ENCODE measurements around the gene AJAP1. TPM values are rescaled to one million over a fixed set of nuclear protein-coding genes. Genes with fewer than 3 reads are reported as not detected.

The AJAP1 gene
- total RNA-seq, 1 experiment from 2014 or later, result 0.68 TPM

GRCh38 chr1:4786055-4786454 is 131.6 kb downstream of the AJAP1 start:
- in situ Hi-C loops (cut with HindIII; ENCODE audit: low sequenced_read_pairs), result no loop called here
- no peak for DNase-seq (ENCODE audit: low spot score)

- in situ Hi-C loops (cut with HindIII; ENCODE audit: low sequenced_read_pairs), result no loop called here
- no peak for DNase-seq (ENCODE audit: low spot score)
These were observed 133.1 kb downstream of the AJAP1 start for GRCh38 chr1:4787551-4787950.

GRCh38 chr1:4792565-4792964 is 138.2 kb downstream of the AJAP1 start:
- DNase-seq (ENCODE audit: low spot score), result no peak
- in situ Hi-C loops (cut with HindIII; ENCODE audit: low sequenced_read_pairs), result no loop called here

- no peak for DNase-seq (ENCODE audit: low spot score)
- in situ Hi-C loops (cut with HindIII; ENCODE audit: low sequenced_read_pairs), result no loop called here
These were observed 139.8 kb downstream of the AJAP1 start for GRCh38 chr1:4794020-4794780.

- in situ Hi-C loops (cut with HindIII; ENCODE audit: low sequenced_read_pairs), result no loop called here
These were observed 142.0 kb downstream of the AJAP1 start for GRCh38 chr1:4796161-4797015.

GRCh38 chr1:4797016-4797410 is 142.6 kb downstream of the AJAP1 start:
- no peak for DNase-seq (ENCODE audit: low spot score)
- in situ Hi-C loops (cut with HindIII; ENCODE audit: low sequenced_read_pairs), result no loop called here

More at GRCh38 chr1:4796161-4797015, 142.0 kb downstream of the AJAP1 start:
- no peak for DNase-seq (ENCODE audit: low spot score)

GRCh38 chr1:4797429-4797828 is 143.0 kb downstream of the AJAP1 start:
- in situ Hi-C loops (cut with HindIII; ENCODE audit: low sequenced_read_pairs), result no loop called here
- no peak for DNase-seq (ENCODE audit: low spot score)

GRCh38 chr1:4801192-4801924 is 146.9 kb downstream of the AJAP1 start:
- in situ Hi-C loops (cut with HindIII; ENCODE audit: low sequenced_read_pairs), result no loop called here
- DNase-seq (ENCODE audit: low spot score), result no peak

- no peak for DNase-seq (ENCODE audit: low spot score)
- in situ Hi-C loops (cut with HindIII; ENCODE audit: low sequenced_read_pairs), result no loop called here
These were observed 147.6 kb downstream of the AJAP1 start for GRCh38 chr1:4802024-4802423.

- in situ Hi-C loops (cut with HindIII; ENCODE audit: low sequenced_read_pairs), result no loop called here
These were observed 148.9 kb downstream of the AJAP1 start for GRCh38 chr1:4803335-4803734.

GRCh38 chr1:4805987-4806386 is 151.6 kb downstream of the AJAP1 start:
- in situ Hi-C loops (cut with HindIII; ENCODE audit: low sequenced_read_pairs), result no loop called here

More at GRCh38 chr1:4803335-4803734, 148.9 kb downstream of the AJAP1 start:
- DNase-seq (ENCODE audit: low spot score), result no peak

GRCh38 chr1:4820543-4820942 is 166.1 kb downstream of the AJAP1 start:
- in situ Hi-C loops (cut with HindIII; ENCODE audit: low sequenced_read_pairs), result no loop called here
- DNase-seq (ENCODE audit: low spot score), result no peak

More at GRCh38 chr1:4805987-4806386, 151.6 kb downstream of the AJAP1 start:
- no peak for DNase-seq (ENCODE audit: low spot score)

- peak; percentile 12 for DNase-seq (ENCODE audit: low spot score)
- in situ Hi-C loops (cut with HindIII; ENCODE audit: low sequenced_read_pairs), result no loop called here
These were observed 171.5 kb downstream of the AJAP1 start for GRCh38 chr1:4825800-4826450.

- no peak for DNase-seq (ENCODE audit: low spot score)
- in situ Hi-C loops (cut with HindIII; ENCODE audit: low sequenced_read_pairs), result no loop called here
These were observed 176.3 kb downstream of the AJAP1 start for GRCh38 chr1:4830707-4831106.

GRCh38 chr1:4836574-4836973 is 182.2 kb downstream of the AJAP1 start:
- DNase-seq (ENCODE audit: low spot score), result no peak
- in situ Hi-C loops (cut with HindIII; ENCODE audit: low sequenced_read_pairs), result no loop called here

GRCh38 chr1:4837031-4837600 is 182.7 kb downstream of the AJAP1 start:
- in situ Hi-C loops (cut with HindIII; ENCODE audit: low sequenced_read_pairs), result no loop called here
- no peak for DNase-seq (ENCODE audit: low spot score)

GRCh38 chr1:4837752-4838151 is 183.3 kb downstream of the AJAP1 start:
- DNase-seq (ENCODE audit: low spot score), result no peak
- in situ Hi-C loops (cut with HindIII; ENCODE audit: low sequenced_read_pairs), result no loop called here

- in situ Hi-C loops (cut with HindIII; ENCODE audit: low sequenced_read_pairs), result no loop called here
- DNase-seq (ENCODE audit: low spot score), result no peak
These were observed 183.8 kb downstream of the AJAP1 start for GRCh38 chr1:4838231-4838630.
